ENCODE measurements around the gene EBF4.

DNA sequence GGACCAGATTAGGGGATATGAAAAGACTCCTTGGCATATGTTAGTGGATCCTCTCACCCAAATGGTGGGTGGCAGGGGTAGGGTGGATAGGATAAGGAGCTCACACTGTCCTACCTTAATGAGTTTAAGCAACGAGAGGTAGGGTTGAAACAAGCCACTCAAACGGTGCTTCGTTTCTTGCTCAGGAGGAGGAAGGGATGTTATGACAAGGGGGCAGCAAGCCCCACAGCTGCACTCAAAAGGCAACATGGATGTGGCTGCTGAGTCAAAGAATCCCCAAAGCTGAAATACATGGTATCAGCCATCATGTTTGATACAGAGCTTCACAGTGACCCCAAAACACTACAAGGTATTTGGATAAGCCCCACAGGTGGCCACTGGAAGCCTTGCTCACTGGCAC, 20.1 kb upstream of the EBF4 start:
- TF ChIP-seq POLR2AphosphoS5 (IDR thresholded peaks at IDR 0.05): no peak
- TF ChIP-seq, protein P1, sequence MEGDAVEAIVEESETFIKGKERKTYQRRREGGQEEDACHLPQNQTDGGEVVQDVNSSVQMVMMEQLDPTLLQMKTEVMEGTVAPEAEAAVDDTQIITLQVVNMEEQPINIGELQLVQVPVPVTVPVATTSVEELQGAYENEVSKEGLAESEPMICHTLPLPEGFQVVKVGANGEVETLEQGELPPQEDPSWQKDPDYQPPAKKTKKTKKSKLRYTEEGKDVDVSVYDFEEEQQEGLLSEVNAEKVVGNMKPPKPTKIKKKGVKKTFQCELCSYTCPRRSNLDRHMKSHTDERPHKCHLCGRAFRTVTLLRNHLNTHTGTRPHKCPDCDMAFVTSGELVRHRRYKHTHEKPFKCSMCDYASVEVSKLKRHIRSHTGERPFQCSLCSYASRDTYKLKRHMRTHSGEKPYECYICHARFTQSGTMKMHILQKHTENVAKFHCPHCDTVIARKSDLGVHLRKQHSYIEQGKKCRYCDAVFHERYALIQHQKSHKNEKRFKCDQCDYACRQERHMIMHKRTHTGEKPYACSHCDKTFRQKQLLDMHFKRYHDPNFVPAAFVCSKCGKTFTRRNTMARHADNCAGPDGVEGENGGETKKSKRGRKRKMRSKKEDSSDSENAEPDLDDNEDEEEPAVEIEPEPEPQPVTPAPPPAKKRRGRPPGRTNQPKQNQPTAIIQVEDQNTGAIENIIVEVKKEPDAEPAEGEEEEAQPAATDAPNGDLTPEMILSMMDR (IDR thresholded peaks at IDR 0.05): no peak
- TF ChIP-seq POLR2A (IDR thresholded peaks at IDR 0.05): no peak
